K562 (cell line): ENCODE results near the gene PPOX. TPM values are rescaled to one million over a fixed set of nuclear protein-coding genes. Genes with fewer than 3 reads are reported as not detected.

Experiments used
- CBX1 ChIP-seq: sonication (generic); IDR thresholded peaks from 2 replicates; pipeline ENCODE4 v1.6.1; 2016; ENCODE audit warnings: antibody characterized with exemption, low read depth, mild to moderate bottlenecking
- E2F6 ChIP-seq, 2 experiments: IDR thresholded peaks; 2 replicates each; pipeline ENCODE4 v1.6.1; 2011; ENCODE audit warnings: borderline replicate concordance in 1 of 2, control low read depth in 1 of 2, low read depth in 1 of 2, low read length in 1 of 2, mild to moderate bottlenecking in 1 of 2, mixed read lengths in 1 of 2, moderate library complexity in 1 of 2; ENCODE audit not compliant: insufficient read depth in 1 of 2, insufficient read length in 1 of 2, poor library complexity in 1 of 2, severe bottlenecking in 1 of 2; ENCODE audit errors: extremely low read depth in 1 of 2
- E2F8 ChIP-seq: fragments of 450-650 bp; IDR thresholded peaks from 2 replicates; pipeline ENCODE4 v1.7.1; 2018; ENCODE audit warnings: mild to moderate bottlenecking, low read depth; ENCODE audit not compliant: partially characterized antibody
- JUN ChIP-seq, 2 experiments: sonication (generic) in 1 of 2; formaldehyde crosslinking in 1 of 2; IDR thresholded peaks; 2 replicates each; pipeline versions ENCODE4 v1.6.1 to v1.8.0; 2012 to 2022; ENCODE audit warnings: borderline replicate concordance in 2 of 2, mild to moderate bottlenecking in 2 of 2, improper control_type of control experiment in 1 of 2, low read depth in 1 of 2, low read length in 1 of 2, missing genetic modification reagents in 1 of 2
- MECOM ChIP-seq: fragments of 250-450 bp; sonication (Bioruptor Pico); IDR thresholded peaks from 2 replicates; pipeline ENCODE4 v1.8.0; 2022; ENCODE audit warnings: inconsistent platforms
- MEIS2 ChIP-seq: fragments of 450-650 bp; IDR thresholded peaks from 2 replicates; pipeline ENCODE4 v1.6.1; 2014; ENCODE audit warnings: mild to moderate bottlenecking; ENCODE audit not compliant: partially characterized antibody
- MYC ChIP-seq, 2 experiments: fragments of 250-450 bp in 1 of 2; sonication (Bioruptor Pico) in 1 of 2; IDR thresholded peaks; 2 replicates each; pipeline versions ENCODE4 v1.5.1 to v1.6.1; 2012 to 2021; ENCODE audit warnings: low read depth in 2 of 2, borderline replicate concordance in 1 of 2, improper control_type of control experiment in 1 of 2, low read length in 1 of 2, mild to moderate bottlenecking in 1 of 2, moderate library complexity in 1 of 2
- MYNN ChIP-seq, 2 experiments: sonication (generic); formaldehyde crosslinking in 1 of 2; IDR thresholded peaks; 2 replicates each; pipeline versions ENCODE4 v1.5.0 to v1.6.1; 2016 to 2020; ENCODE audit warnings: antibody characterized with exemption in 1 of 2, missing genetic modification reagents in 1 of 2
- NR2C2 ChIP-seq, 2 experiments: fragments of 200-800 bp in 1 of 2; sonication (Bioruptor generic) in 1 of 2; sonication (generic) in 1 of 2; formaldehyde crosslinking in 1 of 2; IDR thresholded peaks; 2 replicates each; pipeline versions ENCODE4 v1.6.1 to v1.8.0; 2016 to 2022; ENCODE audit warnings: mild to moderate bottlenecking in 1 of 2, missing compliant biosample characterization in 1 of 2, missing genetic modification characterization in 1 of 2, missing genetic modification reagents in 1 of 2
- NRF1 ChIP-seq, 2 experiments: fragments of 450-650 bp; IDR thresholded peaks in 1 of 2; conservative IDR thresholded peaks in 1 of 2; 2 replicates each; pipeline ENCODE4 v1.6.1; 2014; ENCODE audit warnings: mild to moderate bottlenecking in 2 of 2
- PML ChIP-seq: IDR thresholded peaks from 2 replicates; pipeline ENCODE4 v1.6.1; 2012; ENCODE audit warnings: low read length, inconsistent platforms
- RB1 ChIP-seq: fragments of 450-650 bp; IDR thresholded peaks from 2 replicates; pipeline ENCODE4 v1.6.1; 2017; ENCODE audit warnings: low read depth, mild to moderate bottlenecking
- RBBP5 ChIP-seq: fragments of 200-600 bp; sonication (generic); IDR thresholded peaks from 2 replicates; pipeline ENCODE4 v1.6.1; 2012; ENCODE audit warnings: borderline replicate concordance, mild to moderate bottlenecking, low read length, control low read depth, inconsistent platforms; ENCODE audit not compliant: insufficient read depth, poor library complexity, severe bottlenecking
- SP1 ChIP-seq: sonication (generic); formaldehyde crosslinking; IDR thresholded peaks from 2 replicates; pipeline ENCODE4 v1.8.1; 2022; ENCODE audit warnings: mild to moderate bottlenecking, missing genetic modification reagents
- TAF1 ChIP-seq: IDR thresholded peaks from 2 replicates; pipeline ENCODE4 v1.6.1; 2011; ENCODE audit warnings: mild to moderate bottlenecking, low read length, moderate library complexity; ENCODE audit not compliant: insufficient read depth, control insufficient read depth, severe bottlenecking; ENCODE audit errors: extremely low read depth
- polyA plus RNA-seq, 8 experiments: library from polyadenylated mRNA; depleted of rRNA in 4 of 8; stranded (reverse) in 5 of 8; unstranded in 3 of 8; fragments of >200 nt; fragmentation: Nextera tagmentation in 2 of 8; fragmentation: Illumina TruSeq in 1 of 8; extraction: Ambion mirVana in 2 of 8; extraction: Trizol in 1 of 8; gene quantifications; 2 replicates each; pipeline versions ENCODE4 v1.2.1 to v1.2.3, GENCODE V29; 2011 to 2014; ENCODE audit warnings: inconsistent platforms in 1 of 8, missing spikeins in 1 of 8
- total RNA-seq, 7 experiments: library from RNA; depleted of rRNA in 6 of 7; stranded (reverse); fragments of >200 nt in 6 of 7; fragmentation: Illumina TruSeq in 2 of 7; extraction: Trizol in 2 of 7; gene quantifications; 2 replicates each; pipeline versions ENCODE4 v1.2.1 to v1.2.3, GENCODE V29; 2011 to 2021; ENCODE audit warnings: low replicate concordance in 1 of 7

The PPOX gene
- total and polyA plus RNA-seq, 9 of the 15 experiments (the other 6 are each of a cell fraction or from before 2014, with no cell fraction given): 17.0 to 57.1 (median 38.9) TPM

GRCh38 chr1:161159087-161159912 is 6.9 kb upstream of the PPOX start, which contains the start of gene USP21 (continued):
- TF ChIP-seq JUN (IDR thresholded peaks at IDR 0.05; ENCODE audit: borderline replicate concordance, low read depth, low read length) (0 out of 2 replicates have a peak, but pooled peaks have one; percentile 13), JUN (CRISPR knock-in tag; IDR thresholded peaks at IDR 0.05; ENCODE audit: borderline replicate concordance) (no peak), MECOM (CRISPR knock-in tag) (no peak), MEIS2 (peak; percentile 93), MYC (IDR thresholded peaks at IDR 0.05; ENCODE audit: low read depth, low read length) (peak; percentile 38; the same call in 1 of the 2 replicates), MYC (CRISPR knock-in tag; IDR thresholded peaks at IDR 0.05; ENCODE audit: borderline replicate concordance, low read depth) (no peak), SP1 (CRISPR knock-in tag) (peak; percentile 78; the same call in 1 of the 2 replicates), RBBP5 (peak; percentile 51), TAF1 (peak; percentile 98), E2F6 (IDR thresholded peaks at IDR 0.05; ENCODE audit: borderline replicate concordance in 1 of 2, extremely low read depth in 1 of 2, insufficient read depth in 1 of 2, insufficient read length in 1 of 2, low read depth in 1 of 2, low read length in 1 of 2, poor library complexity in 1 of 2, severe bottlenecking in 1 of 2) (peak in 1 of 2 experiments; percentile 9), PML (peak; percentile 49; the same call in 1 of the 2 replicates), MYNN (IDR thresholded peaks at IDR 0.05) (peak; percentile 4; the same call in 1 of the 2 replicates), MYNN (CRISPR knock-in tag; IDR thresholded peaks at IDR 0.05) (no peak), NRF1 (conservative IDR thresholded peaks at IDR 0.05 in 1 of 2, IDR thresholded peaks at IDR 0.05 in 1 of 2) (peak; percentile 98), RB1 (peak; percentile 75; the same call in 1 of the 2 replicates), NR2C2 (CRISPR knock-in tag; IDR thresholded peaks at IDR 0.05) (no peak), NR2C2 (tag; IDR thresholded peaks at IDR 0.05) (peak; percentile 51; the same call in 1 of the 2 replicates), E2F8 (peak; percentile 53), CBX1 (peak; percentile 88)
